Neural progenitor cell (in vitro differentiated cells): Measurements from ENCODE around the gene OLIG2.

ENCODE experiments used
- EZH2 ChIP-seq: fragments of 200-600 bp; sonication (generic); IDR thresholded peaks from 2 replicates; pipeline ENCODE4 v1.6.1; 2017; ENCODE audit warnings: antibody characterized with exemption, mild to moderate bottlenecking, moderate library complexity
- EZH2phosphoT487 ChIP-seq: fragments of 200-600 bp; sonication (generic); IDR thresholded peaks from 2 replicates; pipeline ENCODE4 v1.6.1; 2017; ENCODE audit warnings: antibody characterized with exemption
- TF ChIP-seq, protein P1 (sequence below): fragments of 200-600 bp; sonication (generic); IDR thresholded peaks from 2 replicates; pipeline ENCODE4 v1.5.1; 2017; ENCODE audit warnings: antibody characterized with exemption, mild to moderate bottlenecking

DNA sequence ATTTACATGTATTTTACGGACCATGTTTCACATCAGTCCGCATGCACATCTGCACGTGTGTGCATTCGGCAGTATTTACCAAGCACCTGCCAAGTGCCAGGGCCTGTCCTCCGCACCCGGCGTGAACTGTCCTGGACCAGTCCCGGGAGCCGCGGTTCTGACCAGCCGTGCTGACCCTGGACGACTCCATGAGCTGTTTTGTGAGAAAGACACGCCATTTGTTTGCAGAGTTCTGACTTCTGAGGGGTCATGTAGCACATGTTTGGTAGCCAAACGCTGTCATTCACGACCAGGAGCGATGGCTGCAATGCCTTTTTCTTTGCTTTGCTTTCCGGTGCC lies 3.3 kb upstream of the OLIG2 start:
- TF ChIP-seq, protein P1, sequence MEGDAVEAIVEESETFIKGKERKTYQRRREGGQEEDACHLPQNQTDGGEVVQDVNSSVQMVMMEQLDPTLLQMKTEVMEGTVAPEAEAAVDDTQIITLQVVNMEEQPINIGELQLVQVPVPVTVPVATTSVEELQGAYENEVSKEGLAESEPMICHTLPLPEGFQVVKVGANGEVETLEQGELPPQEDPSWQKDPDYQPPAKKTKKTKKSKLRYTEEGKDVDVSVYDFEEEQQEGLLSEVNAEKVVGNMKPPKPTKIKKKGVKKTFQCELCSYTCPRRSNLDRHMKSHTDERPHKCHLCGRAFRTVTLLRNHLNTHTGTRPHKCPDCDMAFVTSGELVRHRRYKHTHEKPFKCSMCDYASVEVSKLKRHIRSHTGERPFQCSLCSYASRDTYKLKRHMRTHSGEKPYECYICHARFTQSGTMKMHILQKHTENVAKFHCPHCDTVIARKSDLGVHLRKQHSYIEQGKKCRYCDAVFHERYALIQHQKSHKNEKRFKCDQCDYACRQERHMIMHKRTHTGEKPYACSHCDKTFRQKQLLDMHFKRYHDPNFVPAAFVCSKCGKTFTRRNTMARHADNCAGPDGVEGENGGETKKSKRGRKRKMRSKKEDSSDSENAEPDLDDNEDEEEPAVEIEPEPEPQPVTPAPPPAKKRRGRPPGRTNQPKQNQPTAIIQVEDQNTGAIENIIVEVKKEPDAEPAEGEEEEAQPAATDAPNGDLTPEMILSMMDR, result no peak
- TF ChIP-seq EZH2 (no peak), EZH2phosphoT487 (no peak)
